ENCODE measurements around the gene ZNF654. TPM values are rescaled to one million over a fixed set of nuclear protein-coding genes. Genes with fewer than 3 reads are reported as not detected.

The ZNF654 gene
- polyA plus RNA-seq, 1 of the 3 experiments (the other 2 are of a cell fraction), result 1.6 TPM

DNA sequence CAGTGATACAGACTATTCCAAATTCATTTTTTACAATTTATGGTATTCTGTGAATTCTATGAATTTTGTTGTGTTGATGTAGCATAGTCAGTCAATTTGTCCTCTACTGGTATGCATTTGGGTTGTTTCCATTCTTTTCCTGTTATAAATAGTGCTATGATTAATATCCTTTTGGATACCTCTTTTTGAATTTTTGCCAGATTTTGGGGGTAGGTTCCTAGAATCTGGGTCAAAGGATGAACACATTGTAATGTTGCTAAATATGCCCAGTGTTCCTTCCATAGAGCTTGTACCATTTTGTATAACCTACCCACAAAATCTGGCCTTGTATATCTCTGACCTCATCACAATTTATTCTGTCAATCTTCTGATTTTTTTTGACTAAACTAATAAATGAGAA is 46.3 kb downstream of the ZNF654 start (continued):
- TF ChIP-seq, protein P1, sequence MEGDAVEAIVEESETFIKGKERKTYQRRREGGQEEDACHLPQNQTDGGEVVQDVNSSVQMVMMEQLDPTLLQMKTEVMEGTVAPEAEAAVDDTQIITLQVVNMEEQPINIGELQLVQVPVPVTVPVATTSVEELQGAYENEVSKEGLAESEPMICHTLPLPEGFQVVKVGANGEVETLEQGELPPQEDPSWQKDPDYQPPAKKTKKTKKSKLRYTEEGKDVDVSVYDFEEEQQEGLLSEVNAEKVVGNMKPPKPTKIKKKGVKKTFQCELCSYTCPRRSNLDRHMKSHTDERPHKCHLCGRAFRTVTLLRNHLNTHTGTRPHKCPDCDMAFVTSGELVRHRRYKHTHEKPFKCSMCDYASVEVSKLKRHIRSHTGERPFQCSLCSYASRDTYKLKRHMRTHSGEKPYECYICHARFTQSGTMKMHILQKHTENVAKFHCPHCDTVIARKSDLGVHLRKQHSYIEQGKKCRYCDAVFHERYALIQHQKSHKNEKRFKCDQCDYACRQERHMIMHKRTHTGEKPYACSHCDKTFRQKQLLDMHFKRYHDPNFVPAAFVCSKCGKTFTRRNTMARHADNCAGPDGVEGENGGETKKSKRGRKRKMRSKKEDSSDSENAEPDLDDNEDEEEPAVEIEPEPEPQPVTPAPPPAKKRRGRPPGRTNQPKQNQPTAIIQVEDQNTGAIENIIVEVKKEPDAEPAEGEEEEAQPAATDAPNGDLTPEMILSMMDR (IDR thresholded peaks at IDR 0.05), result no peak
- TF ChIP-seq, protein P2, sequence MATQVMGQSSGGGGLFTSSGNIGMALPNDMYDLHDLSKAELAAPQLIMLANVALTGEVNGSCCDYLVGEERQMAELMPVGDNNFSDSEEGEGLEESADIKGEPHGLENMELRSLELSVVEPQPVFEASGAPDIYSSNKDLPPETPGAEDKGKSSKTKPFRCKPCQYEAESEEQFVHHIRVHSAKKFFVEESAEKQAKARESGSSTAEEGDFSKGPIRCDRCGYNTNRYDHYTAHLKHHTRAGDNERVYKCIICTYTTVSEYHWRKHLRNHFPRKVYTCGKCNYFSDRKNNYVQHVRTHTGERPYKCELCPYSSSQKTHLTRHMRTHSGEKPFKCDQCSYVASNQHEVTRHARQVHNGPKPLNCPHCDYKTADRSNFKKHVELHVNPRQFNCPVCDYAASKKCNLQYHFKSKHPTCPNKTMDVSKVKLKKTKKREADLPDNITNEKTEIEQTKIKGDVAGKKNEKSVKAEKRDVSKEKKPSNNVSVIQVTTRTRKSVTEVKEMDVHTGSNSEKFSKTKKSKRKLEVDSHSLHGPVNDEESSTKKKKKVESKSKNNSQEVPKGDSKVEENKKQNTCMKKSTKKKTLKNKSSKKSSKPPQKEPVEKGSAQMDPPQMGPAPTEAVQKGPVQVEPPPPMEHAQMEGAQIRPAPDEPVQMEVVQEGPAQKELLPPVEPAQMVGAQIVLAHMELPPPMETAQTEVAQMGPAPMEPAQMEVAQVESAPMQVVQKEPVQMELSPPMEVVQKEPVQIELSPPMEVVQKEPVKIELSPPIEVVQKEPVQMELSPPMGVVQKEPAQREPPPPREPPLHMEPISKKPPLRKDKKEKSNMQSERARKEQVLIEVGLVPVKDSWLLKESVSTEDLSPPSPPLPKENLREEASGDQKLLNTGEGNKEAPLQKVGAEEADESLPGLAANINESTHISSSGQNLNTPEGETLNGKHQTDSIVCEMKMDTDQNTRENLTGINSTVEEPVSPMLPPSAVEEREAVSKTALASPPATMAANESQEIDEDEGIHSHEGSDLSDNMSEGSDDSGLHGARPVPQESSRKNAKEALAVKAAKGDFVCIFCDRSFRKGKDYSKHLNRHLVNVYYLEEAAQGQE (IDR thresholded peaks at IDR 0.05; ENCODE audit: low read depth, low read length), result no peak
- TF ChIP-seq RCOR1 (IDR thresholded peaks at IDR 0.05; ENCODE audit: low read length), result no peak
- TF ChIP-seq TAF1 (IDR thresholded peaks at IDR 0.05; ENCODE audit: borderline replicate concordance, low read depth, low read length), result no peak
- TF ChIP-seq GATA2 (CRISPR knock-in tag; IDR thresholded peaks at IDR 0.05), result no peak
- no peak for TF ChIP-seq YY1 (IDR thresholded peaks at IDR 0.05; ENCODE audit: low read depth)
- TF ChIP-seq POLR2AphosphoS5 (IDR thresholded peaks at IDR 0.05; ENCODE audit: low read depth, low read length), result no peak
- no peak for TF ChIP-seq TEAD4 (IDR thresholded peaks at IDR 0.05; ENCODE audit: borderline replicate concordance, insufficient read depth)
- no peak for TF ChIP-seq CHD2 (IDR thresholded peaks at IDR 0.05; ENCODE audit: low read length, partially characterized antibody)
- TF ChIP-seq NFIC (IDR thresholded peaks at IDR 0.05; ENCODE audit: borderline replicate concordance), result no peak

DNA sequence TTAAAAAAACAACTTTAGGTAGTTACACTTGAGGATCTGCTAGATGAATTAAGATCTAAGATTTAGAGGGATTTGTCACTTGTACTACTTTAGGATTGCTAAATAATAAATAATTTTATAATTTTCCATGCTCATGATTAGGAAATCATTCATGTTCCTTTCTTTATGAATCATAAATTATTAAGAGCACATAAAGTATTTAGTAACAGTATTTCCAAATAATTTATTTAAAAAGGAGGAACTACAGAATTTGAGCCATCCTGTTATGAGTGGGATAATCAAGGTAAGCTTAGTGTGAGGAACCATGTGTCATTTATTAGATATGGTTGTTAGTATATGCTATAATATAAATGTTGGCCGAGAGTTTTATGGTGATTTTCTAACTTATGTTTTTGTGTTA is 53.2 kb downstream of the ZNF654 start:
- H3F3A ChIP-seq (replicated peaks; ENCODE audit: insufficient read depth), result peaks cover 13% of the 10 kb centered on the region
- H3K9me2 ChIP-seq, result no peaks in the 10 kb centered on the region
- 97% methylated on average over 1 of the region's 1 CpG for WGBS (ENCODE audit: low lambda C conversion rate)
- H3K4me2 ChIP-seq, result no peak overlapping the region
- H3K79me2 ChIP-seq (ENCODE audit: insufficient read depth), result peaks cover 38% of the 10 kb centered on the region
- H3K36me3 ChIP-seq (replicated peaks in 1 of 2; ENCODE audit: control insufficient read depth in 1 of 2, insufficient read depth in 2 of 2, low read length in 1 of 2), result peaks cover 7 to 14% of the 10 kb centered on the region in 2 experiments
- CTCF ChIA-PET, result interaction anchor here (1.4 to 1.9 kb wide), 5 partner anchors 37 to 762 kb away, joined by 4 to 6 read pairs (median 6); no protein-coding TSS in a partner anchor
- no peak overlapping the region for H3K9ac ChIP-seq
- TF ChIP-seq JUND (IDR thresholded peaks at IDR 0.05) (no peak), SIN3A (IDR thresholded peaks at IDR 0.05; ENCODE audit: borderline replicate concordance, low read depth, low read length) (no peak), TEAD4 (IDR thresholded peaks at IDR 0.05; ENCODE audit: borderline replicate concordance, insufficient read depth) (no peak), NFIC (IDR thresholded peaks at IDR 0.05; ENCODE audit: borderline replicate concordance) (no peak), FOXM1 (IDR thresholded peaks at IDR 0.05; ENCODE audit: low read depth) (no peak), MXI1 (IDR thresholded peaks at IDR 0.05; ENCODE audit: low read depth, low read length) (no peak), NRF1 (IDR thresholded peaks at IDR 0.05; ENCODE audit: low read depth, low read length) (no peak), RCOR1 (IDR thresholded peaks at IDR 0.05; ENCODE audit: low read length) (no peak), RAD21 (IDR thresholded peaks at IDR 0.05; ENCODE audit: low read length) (no peak), MEF2A (IDR thresholded peaks at IDR 0.05; ENCODE audit: borderline replicate concordance, low read depth) (no peak), TCF12 (IDR thresholded peaks at IDR 0.05) (no peak), RXRA (IDR thresholded peaks at IDR 0.05; ENCODE audit: borderline replicate concordance, low read depth) (no peak), ELF1 (IDR thresholded peaks at IDR 0.05) (no peak), RFX5 (IDR thresholded peaks at IDR 0.05; ENCODE audit: low read length) (no peak), GATA2 (CRISPR knock-in tag; IDR thresholded peaks at IDR 0.05) (no peak), POLR2AphosphoS5 (IDR thresholded peaks at IDR 0.05; ENCODE audit: low read depth, low read length) (no peak), SMC3 (IDR thresholded peaks at IDR 0.05; ENCODE audit: low read depth, low read length) (no peak)
- TF ChIP-seq, protein P3, sequence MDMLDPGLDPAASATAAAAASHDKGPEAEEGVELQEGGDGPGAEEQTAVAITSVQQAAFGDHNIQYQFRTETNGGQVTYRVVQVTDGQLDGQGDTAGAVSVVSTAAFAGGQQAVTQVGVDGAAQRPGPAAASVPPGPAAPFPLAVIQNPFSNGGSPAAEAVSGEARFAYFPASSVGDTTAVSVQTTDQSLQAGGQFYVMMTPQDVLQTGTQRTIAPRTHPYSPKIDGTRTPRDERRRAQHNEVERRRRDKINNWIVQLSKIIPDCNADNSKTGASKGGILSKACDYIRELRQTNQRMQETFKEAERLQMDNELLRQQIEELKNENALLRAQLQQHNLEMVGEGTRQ (IDR thresholded peaks at IDR 0.05; ENCODE audit: borderline replicate concordance, low read depth, low read length), result no peak
- TF ChIP-seq, protein P4, sequence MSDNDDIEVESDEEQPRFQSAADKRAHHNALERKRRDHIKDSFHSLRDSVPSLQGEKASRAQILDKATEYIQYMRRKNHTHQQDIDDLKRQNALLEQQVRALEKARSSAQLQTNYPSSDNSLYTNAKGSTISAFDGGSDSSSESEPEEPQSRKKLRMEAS (IDR thresholded peaks at IDR 0.05; ENCODE audit: low read depth), result no peak
- TF ChIP-seq, protein P5, sequence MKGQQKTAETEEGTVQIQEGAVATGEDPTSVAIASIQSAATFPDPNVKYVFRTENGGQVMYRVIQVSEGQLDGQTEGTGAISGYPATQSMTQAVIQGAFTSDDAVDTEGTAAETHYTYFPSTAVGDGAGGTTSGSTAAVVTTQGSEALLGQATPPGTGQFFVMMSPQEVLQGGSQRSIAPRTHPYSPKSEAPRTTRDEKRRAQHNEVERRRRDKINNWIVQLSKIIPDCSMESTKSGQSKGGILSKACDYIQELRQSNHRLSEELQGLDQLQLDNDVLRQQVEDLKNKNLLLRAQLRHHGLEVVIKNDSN (IDR thresholded peaks at IDR 0.05; ENCODE audit: borderline replicate concordance, low read depth), result no peak
- no peaks in the 10 kb centered on the region for H3K27me3 ChIP-seq (ENCODE audit: insufficient read depth)
- no peak overlapping the region for H3K27ac ChIP-seq (ENCODE audit: low read depth in 2 of 2, low read length in 1 of 2)
- H4K20me1 ChIP-seq (ENCODE audit: insufficient read depth), result 0 out of 2 replicates have a peak, but pooled peaks cover 5% of the 10 kb centered on the region
- H3K9me3 ChIP-seq, result no peaks in the 10 kb centered on the region
- peaks cover 0 to 9% of the 10 kb centered on the region in 2 experiments; a peak in 2 of 4 replicates for H3K4me1 ChIP-seq (ENCODE audit: control insufficient read depth in 1 of 2, insufficient read depth in 2 of 2, low read depth in 1 of 2, low read length in 1 of 2)
- DNase-seq, result no peak
- H2AFZ ChIP-seq (ENCODE audit: low read depth), result no peak overlapping the region
- POLR2A ChIA-PET, result no interaction called here
- no peak overlapping the region for H3K4me3 ChIP-seq (ENCODE audit: low read depth in 2 of 2, low read length in 1 of 2)

Data from SK-N-SH (cell line).